Natural killer cell (primary cell): ENCODE measurements around the gene PADI2. TPM values are rescaled to one million over a fixed set of nuclear protein-coding genes. Genes with fewer than 3 reads are reported as not detected.

Experiments used
- ATAC-seq, 3 donors: fragments of 150-1000 bp in 2 of 3; fragments of 200-7000 bp in 1 of 3; cut with Tn5 transposase; 1 replicate in 1 of 3; 2 replicates in 2 of 3; pipeline ENCODE4 v1.10.0; 2021; ENCODE audit warnings: mild to moderate bottlenecking in 2 of 3, moderate library complexity in 2 of 3
- DNase-seq, 2 donors: peaks; one replicate each; pipeline versions ENCODE4 v3.0.0 to v3.0.0-alpha.2; 2013 to 2021; ENCODE audit warnings: mixed read lengths in 1 of 2
- H3K27ac ChIP-seq: one replicate; pipeline ENCODE4 v1.5.1; 2013; ENCODE audit warnings: mild to moderate bottlenecking, low read length
- H3K27me3 ChIP-seq: one replicate; pipeline ENCODE4 v1.6.1; 2013; ENCODE audit warnings: low read length; ENCODE audit not compliant: control insufficient read depth, insufficient read depth
- H3K36me3 ChIP-seq: one replicate; pipeline ENCODE4 v1.6.1; 2013; ENCODE audit warnings: low read length; ENCODE audit not compliant: control insufficient read depth, insufficient read depth
- H3K4me1 ChIP-seq: one replicate; pipeline ENCODE4 v1.6.1; 2013; ENCODE audit warnings: low read length; ENCODE audit not compliant: control insufficient read depth, insufficient read depth
- H3K4me3 ChIP-seq: one replicate; pipeline ENCODE4 v1.5.1; 2013; ENCODE audit warnings: low read length
- H3K9me3 ChIP-seq: one replicate; pipeline ENCODE4 v1.6.1; 2013; ENCODE audit warnings: low read length; ENCODE audit not compliant: control insufficient read depth, insufficient read depth
- H3K27ac Mint-ChIP-seq, 2 donors: one replicate each; pipeline ENCODE4 v1.8.0; 2022; ENCODE audit warnings: mild to moderate bottlenecking in 2 of 2, mixed read lengths in 2 of 2, moderate library complexity in 1 of 2
- H3K27me3 Mint-ChIP-seq, 2 donors: one replicate each; pipeline ENCODE4 v1.8.0; 2022; ENCODE audit warnings: low read depth in 2 of 2, mixed read lengths in 2 of 2
- H3K36me3 Mint-ChIP-seq: one replicate; pipeline ENCODE4 v1.8.0; 2022; ENCODE audit warnings: mixed read lengths
- H3K4me1 Mint-ChIP-seq, 2 donors: one replicate each; pipeline ENCODE4 v1.8.0; 2022; ENCODE audit warnings: mixed read lengths in 2 of 2
- H3K4me3 Mint-ChIP-seq: one replicate; pipeline ENCODE4 v1.8.0; 2022; ENCODE audit warnings: mild to moderate bottlenecking, moderate library complexity, mixed read lengths
- H3K9me3 Mint-ChIP-seq, 2 donors: one replicate each; pipeline ENCODE4 v1.8.0; 2022; ENCODE audit warnings: mixed read lengths in 2 of 2
- WGBS: methylation state at CpG from one replicate; pipeline ENCODE4 v1.1.7; 2013; ENCODE audit warnings: missing lambda C conversion rate; ENCODE audit not compliant: insufficient coverage; 5-methylcytosine and 5-hydroxymethylcytosine counted together
- intact Hi-C: fragments of 100-400 bp; cut with micrococcal nuclease; formaldehyde crosslinking; loops from one replicate; pipeline ENCODE4 v1.14.2; 2022
- total RNA-seq, 4 donors: library from RNA; stranded (reverse); fragments of 120-200 nt in 1 of 4; gene quantifications; one replicate each; pipeline versions ENCODE4 v1.2.3 to v1.2.4, GENCODE V29; 2013 to 2022
- TF ChIP-seq, protein P1 (sequence below): fragments of 200-600 bp; IDR thresholded peaks from one replicate; pipeline ENCODE4 v1.8.0; 2022; ENCODE audit warnings: antibody characterized with exemption

The PADI2 gene
- total RNA-seq, 3 donors from 2014 or later (not counting 1 experiment from before 2014, with no cell fraction given): 0.56 to 2.5 (median 0.88) TPM

DNA sequence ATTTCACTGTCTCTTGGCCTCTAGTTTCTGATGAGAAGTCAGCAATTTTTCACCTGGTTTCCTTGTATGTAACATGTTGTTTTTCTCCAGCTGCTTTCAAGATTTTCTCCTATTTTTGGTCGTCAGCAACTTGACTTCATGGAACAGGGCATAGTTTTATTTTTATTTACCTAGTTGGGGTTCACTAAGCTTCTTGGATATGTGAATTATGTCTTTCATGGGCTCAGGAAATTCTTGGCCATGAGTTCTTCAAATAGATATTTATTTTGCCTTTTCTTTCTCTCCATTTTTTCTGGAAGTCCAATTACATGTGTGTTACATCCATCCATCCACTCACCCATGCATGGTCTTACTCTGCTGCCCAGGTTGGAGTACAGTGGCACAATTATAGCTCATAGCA is 79.1 kb downstream of the PADI2 start:
- Mint-ChIP-seq H3K4me1 (peaks cover 4 to 10% of the 10 kb centered on the region in 2 donors), H3K27ac (no peak overlapping the region), H3K36me3 (no peaks in the 10 kb centered on the region)

GRCh38 chr1:17039522-17039921 is 79.7 kb downstream of the PADI2 start:
- DNase-seq: no peak
- intact Hi-C loops: no loop called here
- Mint-ChIP-seq H3K27me3 (no peaks in the 10 kb centered on the region), H3K9me3 (no peaks in the 10 kb centered on the region), H3K36me3 (no peaks in the 10 kb centered on the region), H3K27ac (no peak overlapping the region), H3K4me3 (no peak overlapping the region), H3K4me1 (peaks cover 0 to 9% of the 10 kb centered on the region in 2 donors)
- TF ChIP-seq, protein P1, sequence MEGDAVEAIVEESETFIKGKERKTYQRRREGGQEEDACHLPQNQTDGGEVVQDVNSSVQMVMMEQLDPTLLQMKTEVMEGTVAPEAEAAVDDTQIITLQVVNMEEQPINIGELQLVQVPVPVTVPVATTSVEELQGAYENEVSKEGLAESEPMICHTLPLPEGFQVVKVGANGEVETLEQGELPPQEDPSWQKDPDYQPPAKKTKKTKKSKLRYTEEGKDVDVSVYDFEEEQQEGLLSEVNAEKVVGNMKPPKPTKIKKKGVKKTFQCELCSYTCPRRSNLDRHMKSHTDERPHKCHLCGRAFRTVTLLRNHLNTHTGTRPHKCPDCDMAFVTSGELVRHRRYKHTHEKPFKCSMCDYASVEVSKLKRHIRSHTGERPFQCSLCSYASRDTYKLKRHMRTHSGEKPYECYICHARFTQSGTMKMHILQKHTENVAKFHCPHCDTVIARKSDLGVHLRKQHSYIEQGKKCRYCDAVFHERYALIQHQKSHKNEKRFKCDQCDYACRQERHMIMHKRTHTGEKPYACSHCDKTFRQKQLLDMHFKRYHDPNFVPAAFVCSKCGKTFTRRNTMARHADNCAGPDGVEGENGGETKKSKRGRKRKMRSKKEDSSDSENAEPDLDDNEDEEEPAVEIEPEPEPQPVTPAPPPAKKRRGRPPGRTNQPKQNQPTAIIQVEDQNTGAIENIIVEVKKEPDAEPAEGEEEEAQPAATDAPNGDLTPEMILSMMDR: no peak
- H3K36me3 ChIP-seq: peaks cover 53% of the 10 kb centered on the region
- H3K27ac ChIP-seq: no peak overlapping the region
- no peak for ATAC-seq
- H3K4me1 ChIP-seq: no peaks in the 10 kb centered on the region
- no peaks in the 10 kb centered on the region for H3K27me3 ChIP-seq
- no peaks in the 10 kb centered on the region for H3K9me3 ChIP-seq
- no peak overlapping the region for H3K4me3 ChIP-seq
- WGBS: 100% methylated on average over 1 of the region's 2 CpGs

More for the DNA sequence above, 79.1 kb downstream of the PADI2 start:
- DNase-seq (no peak), ATAC-seq (no peak)
- Histone ChIP-seq H3K36me3 (peaks cover 52% of the 10 kb centered on the region), H3K9me3 (no peaks in the 10 kb centered on the region), H3K27me3 (no peaks in the 10 kb centered on the region), H3K27ac (no peak overlapping the region), H3K4me3 (no peak overlapping the region), H3K4me1 (no peaks in the 10 kb centered on the region)
- WGBS: 89% methylated on average over 1 of the region's 1 CpG
- no peaks in the 10 kb centered on the region for H3K27me3 Mint-ChIP-seq
- TF ChIP-seq, protein P1: no peak
- no peaks in the 10 kb centered on the region for H3K9me3 Mint-ChIP-seq
- H3K4me3 Mint-ChIP-seq: no peak overlapping the region
- intact Hi-C loops: no loop called here

GRCh38 chr1:17033481-17033880 is 85.8 kb downstream of the PADI2 start:
- WGBS: 99% methylated on average over 4 of the region's 4 CpGs
- ATAC-seq (no peak), DNase-seq (no peak)
- Histone ChIP-seq H3K4me3 (no peak overlapping the region), H3K27me3 (no peaks in the 10 kb centered on the region), H3K9me3 (no peaks in the 10 kb centered on the region), H3K36me3 (peaks cover 39% of the 10 kb centered on the region), H3K4me1 (no peaks in the 10 kb centered on the region), H3K27ac (no peak overlapping the region)
- Mint-ChIP-seq H3K4me3 (no peak overlapping the region), H3K27me3 (no peaks in the 10 kb centered on the region), H3K27ac (no peak overlapping the region), H3K36me3 (peaks cover 1% of the 10 kb centered on the region), H3K9me3 (no peaks in the 10 kb centered on the region), H3K4me1 (peaks cover 0 to 5% of the 10 kb centered on the region in 2 donors)
- intact Hi-C loops: no loop called here
- TF ChIP-seq, protein P1: no peak

DNA sequence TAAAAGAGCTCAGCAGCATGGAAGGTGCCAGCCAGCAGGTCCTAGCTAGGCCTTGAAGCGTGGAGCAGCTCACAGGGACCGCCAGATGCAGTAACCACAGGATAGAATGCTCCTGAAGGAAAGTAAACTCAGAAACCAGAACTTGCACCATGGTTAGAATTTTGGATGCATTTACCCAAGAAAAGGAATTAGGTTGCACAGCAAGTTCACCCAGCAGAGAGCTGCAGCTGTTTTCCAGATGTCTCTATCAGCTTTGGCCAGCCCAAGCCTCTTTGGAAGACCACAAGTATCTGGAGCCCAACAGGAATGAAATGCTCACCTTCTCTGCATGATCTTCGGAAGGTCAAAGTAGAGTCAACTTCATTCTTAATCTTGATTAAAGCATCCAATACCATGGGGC is 86.5 kb downstream of the PADI2 start:
- H3K36me3 Mint-ChIP-seq: peaks cover 9% of the 10 kb centered on the region
- TF ChIP-seq, protein P1: no peak
- Histone ChIP-seq H3K27ac (no peak overlapping the region), H3K9me3 (no peaks in the 10 kb centered on the region), H3K4me3 (no peak overlapping the region), H3K4me1 (no peaks in the 10 kb centered on the region), H3K27me3 (no peaks in the 10 kb centered on the region), H3K36me3 (peaks cover 45% of the 10 kb centered on the region)
- no peaks in the 10 kb centered on the region for H3K27me3 Mint-ChIP-seq
- no peak overlapping the region for H3K27ac Mint-ChIP-seq
- intact Hi-C loops: no loop called here
- peaks cover 0 to 5% of the 10 kb centered on the region in 2 donors for H3K4me1 Mint-ChIP-seq
- H3K9me3 Mint-ChIP-seq: no peaks in the 10 kb centered on the region
- ATAC-seq (no peak), DNase-seq (no peak)
- no peak overlapping the region for H3K4me3 Mint-ChIP-seq
- 97% methylated on average over 3 of the region's 3 CpGs for WGBS
